GM18526 (cell line): Measurements from ENCODE around the gene DYRK1B.

Experiments used
- POLR2A ChIP-seq: IDR thresholded peaks from 3 replicates; pipeline ENCODE4 v1.6.1; 2011; ENCODE audit not compliant: insufficient read length; ENCODE audit errors: extremely low read depth

The DYRK1B gene

DNA sequence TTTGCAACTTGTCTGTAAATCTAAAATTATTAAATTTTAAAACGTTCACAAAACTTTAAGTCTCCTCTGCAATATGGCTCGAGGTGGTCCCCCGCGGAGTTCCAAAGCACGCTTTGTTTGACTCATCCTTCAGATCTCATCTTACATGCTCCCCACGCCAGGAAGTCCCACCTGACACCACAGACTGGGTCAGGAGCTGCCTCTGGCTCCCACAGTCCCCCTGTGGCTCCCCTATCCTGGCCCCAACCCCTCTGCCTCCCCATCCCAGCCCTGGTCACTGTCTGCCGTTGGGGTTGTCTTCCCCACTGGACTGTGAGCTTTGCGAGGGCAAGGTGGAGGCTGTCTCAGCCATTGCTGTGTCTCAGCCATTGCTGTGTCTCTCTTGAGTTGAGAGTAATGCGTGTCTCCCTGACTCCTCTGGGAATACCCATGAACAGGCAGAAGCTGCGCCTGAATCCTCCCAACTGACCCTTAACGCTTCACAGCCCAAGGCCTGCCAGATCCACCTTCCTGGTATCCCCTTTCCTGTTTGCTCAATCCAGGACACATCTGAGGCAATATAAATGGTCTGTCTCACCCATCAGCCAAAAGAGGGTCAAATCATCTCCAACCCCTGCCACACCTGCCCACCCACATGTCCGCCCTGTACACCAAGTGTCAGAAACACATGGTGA lies 15.9 kb downstream of the DYRK1B start:
- no peak for TF ChIP-seq POLR2A

DNA sequence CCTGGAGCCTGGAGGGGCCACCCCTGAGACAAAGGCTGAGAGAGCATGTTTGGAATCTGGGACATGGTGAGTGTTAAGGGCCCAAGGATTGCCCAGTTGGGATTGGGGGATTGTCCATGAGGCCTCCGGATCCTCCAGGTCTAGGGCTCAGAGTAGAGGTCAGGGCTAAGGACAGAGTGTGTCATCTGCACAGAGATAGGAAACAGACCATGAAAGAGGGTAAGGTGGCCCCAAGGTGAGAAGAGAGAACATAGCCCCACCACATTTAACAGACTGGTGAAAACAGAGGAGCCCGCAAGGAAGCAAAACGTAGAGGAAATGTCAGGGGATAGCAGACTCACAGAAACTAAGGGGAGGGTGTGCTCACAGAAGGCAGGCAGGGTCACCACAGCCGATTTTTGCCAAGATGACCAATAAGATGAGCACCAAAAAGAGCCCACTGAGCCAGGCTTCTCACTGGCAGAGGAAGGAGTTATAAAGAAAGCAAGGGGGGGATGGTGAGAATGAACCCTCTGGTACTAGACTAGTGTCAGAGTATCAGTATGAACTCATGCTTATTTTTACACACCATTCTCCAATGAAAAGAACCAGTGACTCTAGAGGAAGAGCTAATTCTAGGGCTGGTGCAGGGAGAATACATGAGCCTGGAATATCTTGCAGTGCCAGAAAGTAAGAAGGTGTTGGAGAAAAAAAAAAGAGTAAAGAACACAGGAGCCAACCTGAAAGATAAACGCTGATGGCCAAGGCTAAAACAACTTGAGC lies 17.5 kb downstream of the DYRK1B start:
- no peak for TF ChIP-seq POLR2A

DNA sequence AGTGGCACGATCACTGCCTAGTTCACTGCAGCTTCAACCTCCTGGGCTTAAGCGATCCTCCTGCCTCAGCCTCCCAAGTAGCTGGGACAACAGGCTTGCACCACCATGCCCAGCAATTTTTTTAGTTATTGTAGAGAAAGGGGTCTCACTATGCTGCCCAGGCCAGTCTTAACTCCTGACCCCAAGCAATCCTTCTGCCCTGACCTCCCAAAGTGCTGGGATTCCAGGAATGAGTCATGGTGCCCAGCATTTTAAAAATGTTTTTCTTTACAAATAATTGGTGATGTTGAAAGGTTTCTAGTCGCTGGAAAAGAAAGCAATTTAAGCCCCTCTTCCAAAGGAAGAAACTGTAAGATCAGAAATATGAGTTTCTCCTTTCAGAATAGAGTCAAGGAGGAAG lies 19.4 kb downstream of the DYRK1B start:
- no peak for TF ChIP-seq POLR2A

DNA sequence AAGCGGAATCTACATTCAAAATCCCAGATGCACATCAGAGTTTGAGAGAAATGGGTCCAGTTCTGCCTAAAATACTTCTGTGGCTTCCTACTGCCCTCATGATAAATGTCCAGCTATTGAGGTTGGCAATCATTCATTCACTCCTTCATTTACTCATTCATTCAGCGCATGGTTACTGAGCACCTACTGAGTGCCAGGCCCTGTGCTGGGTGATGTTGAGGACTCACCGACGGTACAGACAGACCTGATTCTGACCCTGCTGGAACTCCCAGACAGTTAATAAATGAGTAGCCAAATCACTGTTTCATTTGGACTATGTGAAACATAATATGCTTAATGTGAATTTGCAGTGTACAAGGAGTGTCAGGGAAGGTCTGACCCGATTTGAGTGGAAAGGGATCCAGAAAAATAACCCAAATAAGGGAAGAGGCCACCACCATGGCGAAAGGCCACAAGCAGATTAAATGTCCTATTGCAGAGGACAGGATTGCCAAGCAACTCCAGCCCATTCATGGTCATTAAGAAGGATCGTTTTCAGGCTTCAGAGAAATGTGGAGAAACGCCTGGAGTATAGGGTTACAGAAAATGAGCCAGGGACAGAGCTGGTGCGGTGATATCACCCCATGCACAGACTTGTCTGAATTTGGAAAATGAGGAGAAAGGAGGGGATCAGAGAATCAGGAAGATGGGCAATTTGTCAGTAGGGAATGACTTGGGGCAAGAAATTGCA lies 20.5 kb downstream of the DYRK1B start:
- TF ChIP-seq POLR2A: no peak

DNA sequence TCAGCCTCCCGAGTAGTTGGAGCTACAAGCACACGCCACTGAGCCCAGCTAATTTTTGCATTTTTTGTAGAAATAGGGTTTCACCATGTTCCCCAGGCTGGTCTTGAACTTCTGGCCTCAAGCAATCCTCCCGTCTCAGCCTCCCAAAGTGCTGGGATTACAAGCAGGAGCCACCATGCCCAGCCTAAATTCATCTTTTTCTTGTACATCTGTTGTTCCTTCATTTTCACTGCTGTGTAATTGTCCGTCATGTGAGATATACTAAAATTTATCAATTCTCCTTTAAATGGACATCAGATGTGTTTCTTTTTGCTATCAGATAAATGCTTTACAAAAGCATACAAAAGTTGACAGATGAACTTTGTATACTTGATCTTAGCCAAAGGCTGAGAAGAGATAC lies 22.9 kb downstream of the DYRK1B start:
- TF ChIP-seq POLR2A: no peak

DNA sequence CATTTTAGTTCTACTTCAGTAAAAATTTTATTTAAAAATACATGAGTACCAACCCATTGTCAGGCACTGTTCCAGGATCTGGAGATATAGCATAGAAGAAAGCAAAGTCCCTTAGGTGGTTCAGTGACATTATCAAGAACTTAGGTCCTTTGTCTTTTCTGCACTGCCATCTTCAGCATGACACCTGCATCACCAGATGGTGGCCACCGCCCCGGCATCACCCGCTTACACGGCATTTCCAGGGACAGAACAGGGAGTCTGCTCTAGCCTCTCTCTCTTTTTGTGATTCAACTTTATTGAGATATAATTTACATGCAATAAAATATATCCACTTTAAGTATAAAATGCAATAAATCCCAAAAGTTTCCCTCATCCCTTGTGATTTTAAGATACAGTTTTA lies 23.5 kb downstream of the DYRK1B start:
- TF ChIP-seq POLR2A: no peak

DNA sequence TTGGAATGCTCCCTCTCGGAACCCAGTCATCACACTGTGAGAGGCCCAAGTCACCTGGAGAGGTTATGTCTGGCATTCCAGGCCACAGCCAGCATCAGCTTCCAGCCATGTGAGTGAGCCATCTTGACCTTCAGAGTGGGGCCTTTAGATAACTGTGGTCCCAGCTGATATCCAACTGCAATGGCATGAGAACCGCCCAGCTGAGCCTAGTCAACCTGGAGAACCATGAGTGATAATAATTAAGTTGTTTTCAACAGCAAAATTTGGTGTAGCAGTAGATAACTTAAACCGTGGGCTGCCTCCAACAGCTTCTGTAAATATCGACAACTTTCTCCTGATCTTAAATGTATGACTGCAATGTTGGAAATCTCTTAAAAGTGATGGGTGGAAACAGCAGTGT lies 24.6 kb downstream of the DYRK1B start:
- no peak for TF ChIP-seq POLR2A

DNA sequence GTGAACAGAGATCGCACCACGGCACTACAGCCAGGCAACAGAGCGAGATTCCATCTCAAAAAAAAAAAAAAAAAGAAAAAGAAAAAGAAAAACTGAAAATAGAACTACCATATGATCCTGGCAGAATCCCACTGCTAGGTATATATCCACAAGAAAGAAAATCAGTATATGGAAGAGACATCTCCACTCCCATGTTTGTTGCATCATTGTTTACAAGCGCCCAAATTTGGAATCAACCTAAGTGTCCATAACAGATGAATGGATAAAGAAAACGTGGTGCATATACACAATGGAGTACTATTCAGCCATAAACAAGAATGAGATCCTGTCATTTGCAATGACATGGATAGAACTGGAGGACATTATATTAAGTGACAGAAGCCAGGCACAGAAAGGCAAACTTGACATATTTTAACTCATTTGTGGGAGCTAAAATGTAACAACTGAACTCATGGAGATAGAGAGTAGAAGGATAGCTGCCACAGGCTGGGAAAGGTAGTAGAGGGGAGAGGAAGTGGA lies 26.1 kb downstream of the DYRK1B start:
- no peak for TF ChIP-seq POLR2A

DNA sequence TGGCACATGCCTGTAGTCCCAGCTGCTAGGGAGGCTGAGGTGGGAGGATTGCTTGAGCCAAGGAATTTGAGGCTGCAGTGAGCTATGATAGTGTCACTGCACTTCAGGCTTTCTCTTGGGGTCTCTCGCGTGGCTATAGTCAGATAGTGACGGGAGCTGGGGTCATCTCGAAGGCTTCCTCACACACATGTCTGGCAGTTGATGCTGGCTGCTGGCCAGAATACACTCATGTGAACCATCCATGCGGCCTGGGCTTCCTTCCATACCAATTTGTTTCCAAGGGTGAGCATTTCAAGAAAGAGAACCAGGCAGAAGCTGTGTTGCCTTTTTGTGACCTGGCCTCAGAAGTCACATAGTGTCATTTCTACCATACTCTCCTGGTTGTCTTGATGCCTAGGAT lies 28.9 kb downstream of the DYRK1B start:
- TF ChIP-seq POLR2A: no peak

DNA sequence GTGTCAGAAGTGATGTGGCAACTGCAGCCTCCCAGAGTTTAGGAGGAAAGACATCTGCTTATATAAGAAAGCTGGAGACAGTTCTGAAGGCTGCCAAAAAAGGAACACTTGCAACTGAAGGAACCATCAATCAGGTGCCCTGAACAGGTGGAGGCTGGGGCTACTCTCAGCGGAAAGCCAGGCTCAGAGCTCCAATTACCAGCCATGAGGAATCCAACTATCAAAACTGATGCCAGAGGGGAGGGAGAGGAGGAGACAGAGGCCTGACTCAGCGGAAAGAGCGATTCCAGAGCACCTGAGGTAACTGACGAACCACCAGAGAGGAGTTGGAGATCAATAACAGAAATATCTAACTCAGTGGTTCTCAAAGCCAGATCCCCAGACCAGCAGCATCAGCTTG lies 31.0 kb downstream of the DYRK1B start:
- TF ChIP-seq POLR2A: no peak

DNA sequence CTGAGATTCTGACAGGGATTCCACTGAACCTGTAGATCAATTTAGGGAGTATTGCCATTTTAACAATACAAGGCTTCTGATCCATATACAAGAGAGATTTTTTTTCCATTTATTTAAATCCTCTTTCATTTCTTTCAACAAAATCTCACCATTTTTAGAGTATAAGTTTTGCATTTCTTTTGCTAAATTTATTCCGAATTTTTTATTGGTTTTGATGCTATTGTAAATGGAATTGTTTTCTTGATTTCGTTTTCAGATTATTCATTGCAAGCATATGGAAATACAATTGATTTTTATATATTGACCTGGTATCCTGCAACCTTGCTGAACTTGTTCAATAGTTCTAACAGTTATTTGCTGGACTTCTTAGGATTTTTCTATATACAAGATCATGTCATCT lies 36.9 kb downstream of the DYRK1B start:
- TF ChIP-seq POLR2A: no peak

DNA sequence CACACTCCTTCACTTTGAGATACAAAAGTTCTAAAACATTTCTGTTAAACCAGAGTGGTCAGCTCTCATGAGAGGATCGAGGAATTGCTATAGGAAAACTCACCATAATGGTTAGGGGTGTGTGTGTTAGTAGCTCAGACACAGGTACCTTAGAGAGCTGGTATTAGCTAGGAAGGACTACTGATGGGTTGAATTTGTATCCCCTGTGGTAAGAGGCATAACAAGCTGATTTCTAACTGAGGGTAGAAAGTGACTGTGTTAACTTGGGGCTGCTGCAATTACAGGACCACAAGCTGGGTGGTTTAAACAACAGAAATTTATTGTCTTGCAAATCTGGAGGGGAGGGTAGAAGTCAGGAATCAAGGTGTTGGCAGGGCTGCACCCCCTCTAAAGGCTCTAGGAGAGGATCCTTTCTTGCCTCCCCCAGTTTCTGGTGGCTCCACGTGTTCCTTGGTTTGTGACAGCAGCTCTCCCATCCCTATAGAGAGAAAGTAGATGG lies 37.9 kb downstream of the DYRK1B start:
- no peak for TF ChIP-seq POLR2A

DNA sequence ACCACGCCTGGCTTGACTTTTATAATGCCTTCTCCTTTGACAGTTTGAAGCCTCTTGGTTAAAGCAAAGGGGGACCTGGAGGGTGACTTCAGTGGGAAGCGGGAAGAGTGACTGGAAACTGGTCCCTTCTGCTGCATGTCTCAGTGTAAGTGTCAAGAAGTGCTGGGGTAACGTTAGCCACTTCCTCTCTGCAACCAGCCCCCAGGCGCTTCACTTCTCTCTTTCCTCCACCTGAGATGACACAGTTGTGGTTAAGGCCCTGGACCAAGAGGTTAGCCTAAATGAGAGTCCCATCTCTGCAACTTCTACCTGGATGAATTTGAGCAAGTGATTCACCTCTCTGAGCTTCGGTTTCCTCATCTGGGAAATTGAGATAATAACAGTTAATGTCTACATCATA lies 39.0 kb downstream of the DYRK1B start:
- no peak for TF ChIP-seq POLR2A

DNA sequence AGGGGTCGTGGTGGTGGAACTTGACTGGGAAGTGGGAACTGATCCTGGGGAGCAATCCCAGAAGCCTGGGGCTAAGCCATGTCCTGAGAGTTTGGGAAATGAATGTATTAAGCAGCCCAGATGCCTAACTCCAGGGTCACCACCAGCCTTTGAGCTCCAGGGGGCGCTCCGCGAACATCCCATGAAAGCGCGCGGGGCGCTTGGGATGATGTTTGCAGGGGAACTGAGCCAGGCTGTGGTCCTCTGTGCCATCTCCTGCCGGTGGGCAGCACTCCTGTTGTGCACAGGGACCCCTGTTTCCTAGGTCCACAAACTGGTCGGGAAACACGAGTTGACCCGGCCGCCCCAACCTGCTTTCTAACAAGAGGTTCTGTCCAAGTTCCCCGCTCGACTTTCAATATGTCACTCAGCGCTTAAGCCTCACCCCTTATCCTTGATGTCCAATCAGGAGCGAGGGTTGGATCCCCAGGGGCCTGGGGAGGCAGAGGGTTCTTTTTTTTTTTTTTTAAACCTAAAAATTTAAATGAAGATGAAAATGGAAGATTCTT lies 40.9 kb downstream of the DYRK1B start:
- TF ChIP-seq POLR2A: no peak

DNA sequence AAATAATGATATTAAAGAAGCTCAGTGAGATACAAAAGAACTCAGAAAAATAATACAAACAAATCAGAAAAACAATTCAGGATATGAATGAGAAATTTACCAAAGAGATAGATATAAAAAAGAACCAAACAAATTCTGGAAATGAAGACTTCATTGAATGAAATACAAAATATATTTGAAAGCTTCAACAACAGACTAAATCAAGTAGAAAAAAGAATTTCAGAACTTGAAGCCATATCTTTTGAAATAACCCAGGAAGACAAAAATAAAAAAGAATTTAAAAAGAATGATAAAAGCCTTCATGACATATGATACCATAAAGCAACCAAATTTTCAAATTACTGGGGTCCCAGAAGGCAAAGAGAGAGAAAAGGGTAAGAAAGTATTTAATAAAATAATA lies 45.7 kb downstream of the DYRK1B start:
- no peak for TF ChIP-seq POLR2A
